Lower lobe of right lung (tissue), 2 donors: ENCODE measurements around the gene TSC22D4. TPM values are rescaled to one million over a fixed set of nuclear protein-coding genes. Genes with fewer than 3 reads are reported as not detected.

Source experiments
- ATAC-seq, 2 donors: fragments of 200-7000 bp; cut with Tn5 transposase; one replicate each; pipeline ENCODE4 v1.9.1; 2020 to 2022; ENCODE audit warnings: mild to moderate bottlenecking in 2 of 2, moderate library complexity in 2 of 2
- DNase-seq: peaks from one replicate; pipeline ENCODE4 v3.0.0-alpha.2; 2020
- H3K27ac ChIP-seq: fragments of 200-600 bp; one replicate; pipeline ENCODE4 v1.8.0; 2022
- H3K27me3 ChIP-seq: fragments of 200-600 bp; one replicate; pipeline ENCODE4 v1.8.0; 2022; ENCODE audit warnings: low read depth
- H3K36me3 ChIP-seq: fragments of 200-600 bp; one replicate; pipeline ENCODE4 v1.8.0; 2022; ENCODE audit warnings: mild to moderate bottlenecking
- H3K4me1 ChIP-seq: fragments of 200-600 bp; one replicate; pipeline ENCODE4 v1.8.0; 2022
- H3K4me3 ChIP-seq: fragments of 200-600 bp; one replicate; pipeline ENCODE4 v1.8.0; 2022; ENCODE audit warnings: mild to moderate bottlenecking
- H3K9me3 ChIP-seq: fragments of 200-600 bp; one replicate; pipeline ENCODE4 v1.8.0; 2022
- intact Hi-C: fragments of 100-400 bp; cut with DNase I; formaldehyde crosslinking; loops from one replicate; pipeline ENCODE4 v1.11.0; 2022
- total RNA-seq: library from RNA; stranded (reverse); fragmentation: NEBNext Ultra II Directional; extraction: Animal tissue kit (Norgen Biotek cat#: 25700); gene quantifications from one replicate; pipeline ENCODE4 v1.2.1, GENCODE V29; 2021
- TF ChIP-seq, protein P1 (sequence below): fragments of 200-600 bp; IDR thresholded peaks from one replicate; pipeline ENCODE4 v1.8.0; 2022; ENCODE audit warnings: antibody characterized with exemption, mild to moderate bottlenecking
- donor health status: DM: no; HTN: yes; CAD: no; lungs with severe emphysema.

TSC22D4 gene
- total RNA-seq, 1 donor from 2014 or later, result 53.6 TPM

DNA sequence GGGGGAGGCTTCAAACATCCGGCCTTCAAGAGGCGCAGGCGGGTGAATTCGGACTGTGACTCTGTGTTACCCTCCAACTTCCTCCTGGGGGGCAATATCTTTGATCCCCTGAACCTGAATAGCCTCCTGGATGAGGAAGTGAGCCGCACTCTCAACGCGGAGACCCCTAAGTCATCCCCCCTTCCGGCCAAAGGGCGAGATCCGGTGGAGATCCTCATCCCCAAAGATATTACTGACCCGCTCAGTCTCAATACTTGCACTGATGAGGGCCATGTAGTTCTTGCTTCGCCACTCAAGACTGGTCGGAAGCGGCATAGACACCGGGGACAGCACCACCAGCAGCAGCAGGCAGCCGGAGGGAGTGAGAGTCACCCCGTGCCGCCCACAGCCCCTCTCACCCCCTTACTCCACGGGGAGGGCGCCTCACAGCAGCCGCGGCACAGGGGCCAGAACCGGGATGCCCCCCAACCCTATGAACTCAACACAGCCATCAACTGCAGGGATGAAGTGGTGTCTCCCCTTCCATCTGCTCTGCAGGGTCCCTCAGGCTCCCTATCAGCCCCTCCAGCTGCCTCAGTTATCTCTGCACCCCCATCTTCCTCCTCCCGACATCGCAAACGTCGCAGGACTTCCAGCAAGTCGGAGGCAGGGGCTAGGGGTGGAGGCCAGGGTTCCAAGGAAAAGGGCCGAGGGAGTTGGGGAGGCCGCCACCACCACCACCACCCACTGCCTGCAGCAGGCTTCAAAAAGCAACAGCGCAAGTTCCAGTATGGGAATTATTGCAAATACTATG is 48.3 kb downstream of the TSC22D4 start:
- Histone ChIP-seq H3K4me3 (peak overlapping the region; percentile 93), H3K36me3 (peaks cover 38% of the 10 kb centered on the region), H3K4me1 (peaks cover 53% of the 10 kb centered on the region), H3K27ac (peak overlapping the region; percentile 98), H3K27me3 (no peaks in the 10 kb centered on the region), H3K9me3 (no peaks in the 10 kb centered on the region)
- ATAC-seq (no peak), DNase-seq (peak; percentile 50)
- TF ChIP-seq, protein P1, sequence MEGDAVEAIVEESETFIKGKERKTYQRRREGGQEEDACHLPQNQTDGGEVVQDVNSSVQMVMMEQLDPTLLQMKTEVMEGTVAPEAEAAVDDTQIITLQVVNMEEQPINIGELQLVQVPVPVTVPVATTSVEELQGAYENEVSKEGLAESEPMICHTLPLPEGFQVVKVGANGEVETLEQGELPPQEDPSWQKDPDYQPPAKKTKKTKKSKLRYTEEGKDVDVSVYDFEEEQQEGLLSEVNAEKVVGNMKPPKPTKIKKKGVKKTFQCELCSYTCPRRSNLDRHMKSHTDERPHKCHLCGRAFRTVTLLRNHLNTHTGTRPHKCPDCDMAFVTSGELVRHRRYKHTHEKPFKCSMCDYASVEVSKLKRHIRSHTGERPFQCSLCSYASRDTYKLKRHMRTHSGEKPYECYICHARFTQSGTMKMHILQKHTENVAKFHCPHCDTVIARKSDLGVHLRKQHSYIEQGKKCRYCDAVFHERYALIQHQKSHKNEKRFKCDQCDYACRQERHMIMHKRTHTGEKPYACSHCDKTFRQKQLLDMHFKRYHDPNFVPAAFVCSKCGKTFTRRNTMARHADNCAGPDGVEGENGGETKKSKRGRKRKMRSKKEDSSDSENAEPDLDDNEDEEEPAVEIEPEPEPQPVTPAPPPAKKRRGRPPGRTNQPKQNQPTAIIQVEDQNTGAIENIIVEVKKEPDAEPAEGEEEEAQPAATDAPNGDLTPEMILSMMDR, result no peak
- intact Hi-C loops, result no loop called here

DNA sequence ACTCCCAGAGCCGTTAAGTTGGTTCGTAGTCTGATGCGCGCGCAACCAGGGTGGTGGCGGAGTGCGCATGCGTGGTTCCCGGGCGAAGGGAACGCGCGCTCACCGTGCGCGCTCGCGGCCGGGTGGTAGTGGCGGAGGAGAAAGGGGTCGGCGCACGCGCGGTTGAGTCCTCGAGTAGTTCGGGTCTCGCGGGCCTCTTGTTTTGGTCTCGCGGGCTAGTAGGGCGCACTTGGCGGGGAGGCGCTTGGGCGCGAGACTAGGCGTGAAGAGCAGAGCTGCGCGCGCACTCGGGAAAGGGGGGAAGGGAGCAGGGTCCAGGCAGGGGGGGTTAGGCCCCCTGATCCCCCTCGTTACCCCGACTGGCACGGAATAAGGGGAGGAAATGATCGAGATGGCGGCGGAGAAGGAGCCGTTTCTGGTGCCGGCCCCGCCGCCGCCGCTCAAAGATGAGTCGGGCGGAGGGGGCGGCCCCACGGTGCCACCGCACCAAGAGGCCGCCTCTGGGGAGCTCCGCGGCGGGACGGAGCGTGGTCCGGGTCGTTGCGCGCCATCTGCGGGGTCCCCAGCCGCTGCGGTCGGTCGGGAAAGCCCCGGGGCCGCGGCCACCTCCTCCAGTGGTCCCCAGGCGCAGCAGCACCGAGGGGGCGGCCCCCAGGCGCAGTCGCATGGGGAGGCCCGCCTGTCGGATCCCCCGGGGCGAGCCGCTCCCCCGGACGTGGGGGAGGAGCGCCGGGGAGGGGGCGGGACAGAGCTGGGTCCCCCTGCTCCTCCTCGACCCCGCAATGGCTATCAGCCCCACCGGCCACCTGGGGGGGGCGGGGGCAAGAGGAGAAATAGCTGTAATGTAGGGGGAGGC is 49.1 kb downstream of the TSC22D4 start, which contains the start of gene MEPCE:
TSS of gene MEPCE (plus strand) at position 195 of the 856 bp plus-strand sequence. CDS start at position 383, 188 bp downstream.
- peak; percentile 82 to 83 for ATAC-seq
- intact Hi-C loops, result no loop called here
- H3K27ac ChIP-seq, result peak within 1 kb of the TSS; percentile 98
- peaks cover 45% of the 10 kb centered on the region for H3K4me1 ChIP-seq
- peak; percentile 97 for DNase-seq
- peaks cover 36% of the 10 kb centered on the region for H3K36me3 ChIP-seq
- no peaks in the 10 kb centered on the region for H3K27me3 ChIP-seq
- H3K9me3 ChIP-seq, result no peaks in the 10 kb centered on the region
- peak within 1 kb of the TSS; percentile 93 for H3K4me3 ChIP-seq
- TF ChIP-seq, protein P1, result no peak

DNA sequence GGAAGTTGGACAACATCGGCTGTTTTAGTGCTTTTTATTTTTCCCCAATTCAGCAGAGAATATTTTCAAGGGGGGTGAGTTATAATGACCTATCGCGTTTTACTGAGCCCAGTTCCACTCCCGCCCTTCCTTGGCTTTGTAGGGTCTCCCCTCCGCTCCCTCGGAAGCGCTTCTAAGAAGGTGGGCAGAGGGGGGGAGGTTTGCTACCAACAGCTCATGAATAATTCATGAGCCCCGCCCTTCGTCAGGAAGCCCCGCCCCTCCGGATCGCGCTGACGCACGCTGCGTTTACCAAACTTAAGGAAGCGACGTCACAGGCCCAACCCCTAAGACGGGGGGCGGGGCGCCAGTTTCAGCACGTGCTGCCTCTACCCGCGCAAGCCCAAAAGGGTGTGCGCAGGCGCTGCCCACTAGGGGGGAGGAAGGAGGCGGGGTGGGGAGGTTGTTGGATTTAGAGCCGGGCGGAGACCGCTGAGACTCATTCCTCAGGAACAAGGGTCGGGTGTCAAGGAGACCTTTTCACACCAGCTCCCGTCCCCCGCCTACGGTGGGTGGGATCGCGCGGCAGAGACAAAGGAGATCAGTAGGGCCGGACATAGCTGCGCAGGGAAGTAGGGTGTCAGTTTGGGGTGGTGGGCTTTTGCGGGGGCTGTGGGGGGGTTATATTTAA is 49.9 kb downstream of the TSC22D4 start:
- DNase-seq (peak; percentile 100), ATAC-seq (peak; percentile 88 to 93)
- no peaks in the 10 kb centered on the region for H3K9me3 ChIP-seq
- intact Hi-C loops, result no loop called here
- H3K36me3 ChIP-seq, result peaks cover 29% of the 10 kb centered on the region
- no peaks in the 10 kb centered on the region for H3K27me3 ChIP-seq
- TF ChIP-seq, protein P1, result peak; percentile 31
- peak overlapping the region; percentile 93 for H3K4me3 ChIP-seq
- peaks cover 40% of the 10 kb centered on the region for H3K4me1 ChIP-seq
- H3K27ac ChIP-seq, result peak overlapping the region; percentile 98

DNA sequence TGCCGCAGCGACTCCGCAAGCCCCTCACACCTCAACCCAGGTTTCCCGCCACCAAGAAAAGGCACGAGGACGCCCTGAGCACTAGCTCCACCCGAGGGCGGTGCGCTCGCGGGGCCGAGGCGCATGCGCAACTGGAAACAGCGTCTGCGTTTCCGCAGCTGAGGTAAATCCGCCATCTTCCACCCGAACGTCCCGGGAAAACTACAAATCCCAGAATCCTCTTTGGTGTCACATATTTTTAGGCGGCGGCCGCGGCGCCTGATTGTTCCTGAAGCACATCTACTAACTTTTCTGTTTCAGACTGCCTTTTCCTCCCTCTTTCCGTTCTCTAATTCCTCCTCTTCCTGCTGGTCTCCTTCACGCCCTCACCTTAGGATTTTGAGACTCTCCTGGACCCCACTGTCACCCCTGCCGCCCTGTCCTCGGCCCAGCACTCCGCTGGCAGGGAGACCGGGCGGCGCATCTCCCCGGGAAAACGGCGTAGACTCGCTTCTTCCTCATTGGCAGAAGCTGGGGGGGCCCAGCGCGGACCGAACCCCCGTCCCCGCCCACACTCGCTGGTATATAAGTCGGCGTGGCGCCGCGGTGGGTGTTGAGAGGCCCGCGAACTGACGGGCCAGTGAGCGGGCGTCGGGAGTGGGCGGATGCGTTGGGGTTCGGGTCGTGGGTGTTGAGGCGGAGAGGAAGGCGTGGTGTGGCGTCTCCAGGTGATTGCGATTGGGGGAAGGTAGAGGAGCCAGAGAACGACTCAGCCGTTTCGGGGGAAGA is 50.6 kb downstream of the TSC22D4 start, which contains the start of gene ZCWPW1:
TSS of gene ZCWPW1 (minus strand) at position 505 of the 768 bp plus-strand sequence. CDS start 8,054 bp downstream, outside the sequence.
- peak; percentile 85 to 87 for ATAC-seq
- no peaks in the 10 kb centered on the region for H3K9me3 ChIP-seq
- peak within 1 kb of the TSS; percentile 98 for H3K27ac ChIP-seq
- intact Hi-C loops, result no loop called here
- peak within 1 kb of the TSS; percentile 93 for H3K4me3 ChIP-seq
- peaks cover 21% of the 10 kb centered on the region for H3K36me3 ChIP-seq
- no peaks in the 10 kb centered on the region for H3K27me3 ChIP-seq
- H3K4me1 ChIP-seq, result peaks cover 37% of the 10 kb centered on the region
- TF ChIP-seq, protein P1, result no peak
- DNase-seq, result peak; percentile 98
